ENCODE results near the gene TBC1D25. TPM values are rescaled to one million over a fixed set of nuclear protein-coding genes. Genes with fewer than 3 reads are reported as not detected.

Gene TBC1D25
- total and polyA plus RNA-seq, 7 donors: 9.3 to 18.4 (median 12.1) TPM

GRCh38 chrX:48530736-48531135, 8.8 kb upstream of the TBC1D25 start:
- 84 to 92% (median 91%) methylated on average over 3 of the region's 3 CpGs for WGBS, 3 donors

GRCh38 chrX:48531358-48531959, 8.1 kb upstream of the TBC1D25 start:
- TF ChIP-seq CTCF (IDR thresholded peaks at IDR 0.05): no peak
- Histone ChIP-seq H3K27ac (peak overlapping the region; percentile 30), H3K4me1 (no peaks in the 10 kb centered on the region), H3K9me3 (no peaks in the 10 kb centered on the region), H3K4me3 (no peak overlapping the region), H3K27me3 (ENCODE audit: insufficient read depth in 3 of 3, low read length in 2 of 3) (no peaks in the 10 kb centered on the region), H3K36me3 (ENCODE audit: insufficient read depth in 1 of 2, low read depth in 1 of 2) (peaks cover 0 to 12% of the 10 kb centered on the region in 2 donors)
- DNase-seq: no peak
- peak in 3 of 4 donors; percentile 67 to 80 (median 75) for ATAC-seq
- intact Hi-C loops (cut with DNase I): no loop called here
- 56 to 62% (median 58%) methylated on average over 5 of the region's 5 CpGs for WGBS, 3 donors

More at GRCh38 chrX:48530736-48531135, 8.8 kb upstream of the TBC1D25 start:
- Histone ChIP-seq H3K9me3 (no peaks in the 10 kb centered on the region), H3K27me3 (ENCODE audit: insufficient read depth in 3 of 3, low read length in 2 of 3) (no peaks in the 10 kb centered on the region), H3K27ac (no peak overlapping the region), H3K4me1 (no peaks in the 10 kb centered on the region), H3K36me3 (ENCODE audit: insufficient read depth in 1 of 2, low read depth in 1 of 2) (peaks cover 0 to 12% of the 10 kb centered on the region in 2 donors), H3K4me3 (no peak overlapping the region)
- ATAC-seq: no peak
- intact Hi-C loops (cut with DNase I): no loop called here
- no peak for TF ChIP-seq CTCF (IDR thresholded peaks at IDR 0.05)
- no peak for DNase-seq

- H3K27ac ChIP-seq: no peak overlapping the region
- no peaks in the 10 kb centered on the region for H3K4me1 ChIP-seq
- DNase-seq (no peak), ATAC-seq (no peak)
- intact Hi-C loops (cut with DNase I): no loop called here
- WGBS, 3 donors: 68 to 86% (median 83%) methylated on average over 1 of the region's 1 CpG
- no peaks in the 10 kb centered on the region for H3K27me3 ChIP-seq (ENCODE audit: insufficient read depth in 3 of 3, low read length in 2 of 3)
- H3K4me3 ChIP-seq: no peak overlapping the region
- TF ChIP-seq CTCF (IDR thresholded peaks at IDR 0.05): no peak
- H3K9me3 ChIP-seq: no peaks in the 10 kb centered on the region
- peaks cover 0 to 6% of the 10 kb centered on the region in 2 donors for H3K36me3 ChIP-seq (ENCODE audit: insufficient read depth in 1 of 2, low read depth in 1 of 2)
These were observed 7.4 kb upstream of the TBC1D25 start for GRCh38 chrX:48532161-48532560.

GRCh38 chrX:48533165-48533564, 6.3 kb upstream of the TBC1D25 start:
- intact Hi-C loops (cut with DNase I): no loop called here
- H3K27ac ChIP-seq: no peak overlapping the region

More at GRCh38 chrX:48533165-48533564, 6.3 kb upstream of the TBC1D25 start:
- WGBS, 3 donors: 85 to 100% (median 88%) methylated on average over 3 of the region's 3 CpGs
- Histone ChIP-seq H3K27me3 (ENCODE audit: insufficient read depth in 3 of 3, low read length in 2 of 3) (no peaks in the 10 kb centered on the region), H3K4me1 (no peaks in the 10 kb centered on the region), H3K4me3 (no peak overlapping the region), H3K36me3 (ENCODE audit: insufficient read depth in 1 of 2, low read depth in 1 of 2) (no peaks in the 10 kb centered on the region), H3K9me3 (no peaks in the 10 kb centered on the region)
- ATAC-seq (no peak), DNase-seq (no peak)
- no peak for TF ChIP-seq CTCF (IDR thresholded peaks at IDR 0.05)

All from psoas muscle (tissue), 8 donors.